B cell (primary cell): ENCODE results near the gene ENO2.
"Not testable (repeated sequence)": the region's sequence is repeated elsewhere in the genome, so short reads cannot be mapped to it uniquely, and the experiment has no call there.

ENCODE experiments used
- EZH2 ChIP-seq: IDR thresholded peaks from 2 replicates; pipeline ENCODE4 v1.6.1; 2012; ENCODE audit warnings: borderline replicate concordance, low read depth, mild to moderate bottlenecking, moderate library complexity, low read length; ENCODE audit not compliant: insufficient read depth, poor library complexity, severe bottlenecking
- TF ChIP-seq, protein P1 (sequence below): fragments of 200-600 bp; IDR thresholded peaks from one replicate; pipeline ENCODE4 v1.8.0; 2022; ENCODE audit warnings: antibody characterized with exemption, mild to moderate bottlenecking

DNA sequence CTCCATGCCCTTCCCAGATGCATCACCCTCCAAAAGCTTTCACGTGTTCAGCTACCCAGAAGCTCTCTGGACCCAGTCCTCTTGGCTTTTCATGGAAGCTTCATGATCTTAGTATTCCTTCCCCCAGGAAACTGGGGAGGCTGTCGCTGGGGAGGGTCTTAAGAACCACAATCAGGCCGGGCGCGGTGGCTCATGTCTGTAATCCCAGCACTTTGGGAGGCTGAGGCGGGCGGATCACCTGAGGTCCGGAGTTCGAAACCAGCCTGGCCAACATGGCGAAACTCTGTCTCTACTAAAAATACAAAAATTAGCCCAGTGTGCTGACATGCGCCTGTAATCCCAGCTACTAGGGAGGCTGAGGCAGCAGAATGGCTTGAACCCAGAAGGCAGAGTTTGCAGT, 6.2 kb upstream of the ENO2 start:
- TF ChIP-seq, protein P1, sequence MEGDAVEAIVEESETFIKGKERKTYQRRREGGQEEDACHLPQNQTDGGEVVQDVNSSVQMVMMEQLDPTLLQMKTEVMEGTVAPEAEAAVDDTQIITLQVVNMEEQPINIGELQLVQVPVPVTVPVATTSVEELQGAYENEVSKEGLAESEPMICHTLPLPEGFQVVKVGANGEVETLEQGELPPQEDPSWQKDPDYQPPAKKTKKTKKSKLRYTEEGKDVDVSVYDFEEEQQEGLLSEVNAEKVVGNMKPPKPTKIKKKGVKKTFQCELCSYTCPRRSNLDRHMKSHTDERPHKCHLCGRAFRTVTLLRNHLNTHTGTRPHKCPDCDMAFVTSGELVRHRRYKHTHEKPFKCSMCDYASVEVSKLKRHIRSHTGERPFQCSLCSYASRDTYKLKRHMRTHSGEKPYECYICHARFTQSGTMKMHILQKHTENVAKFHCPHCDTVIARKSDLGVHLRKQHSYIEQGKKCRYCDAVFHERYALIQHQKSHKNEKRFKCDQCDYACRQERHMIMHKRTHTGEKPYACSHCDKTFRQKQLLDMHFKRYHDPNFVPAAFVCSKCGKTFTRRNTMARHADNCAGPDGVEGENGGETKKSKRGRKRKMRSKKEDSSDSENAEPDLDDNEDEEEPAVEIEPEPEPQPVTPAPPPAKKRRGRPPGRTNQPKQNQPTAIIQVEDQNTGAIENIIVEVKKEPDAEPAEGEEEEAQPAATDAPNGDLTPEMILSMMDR, result not testable (repeated sequence)
- TF ChIP-seq EZH2, result not testable (repeated sequence)
